Measurements from ENCODE around the gene SAMD13. TPM values are rescaled to one million over a fixed set of nuclear protein-coding genes. Genes with fewer than 3 reads are reported as not detected.

Gene SAMD13
- total and polyA plus RNA-seq, 2 of the 8 experiments (the other 6 are each of a cell fraction or from before 2014, with no cell fraction given): 0.86 to 2.3 TPM

- 0 out of 2 replicates have a peak, but pooled peaks have one; percentile 40 for TF ChIP-seq RBBP5 (IDR thresholded peaks at IDR 0.05; ENCODE audit: borderline replicate concordance, low read depth, low read length)
- TF ChIP-seq SIN3A (conservative IDR thresholded peaks at IDR 0.05 in 1 of 2, IDR thresholded peaks at IDR 0.05 in 1 of 2; ENCODE audit: low read depth in 1 of 2, low read length in 2 of 2): 0 out of 4 replicates have a peak, but pooled peaks of 1 of the 2 experiments have one; percentile 54
- peak; percentile 64 for TF ChIP-seq USF2 (IDR thresholded peaks at IDR 0.05; ENCODE audit: low read length)
- TF ChIP-seq CTBP2 (IDR thresholded peaks at IDR 0.05; ENCODE audit: borderline replicate concordance, insufficient read depth, insufficient read length, low read length): peak; percentile 31
These were observed 2.6 kb upstream of the SAMD13 start (continued) for GRCh38 chr1:84298684-84299535.
